Measurements from ENCODE around the gene LAMB1.

LAMB1 gene

GRCh38 chr7:108030516-108030915 is 27.6 kb upstream of the LAMB1 start:
- peaks cover 0 to 1% of the 10 kb centered on the region in 2 donors for H3K9me3 Mint-ChIP-seq
- peaks cover 5 to 13% of the 10 kb centered on the region in 2 donors for H3K4me1 Mint-ChIP-seq
- H3K4me3 Mint-ChIP-seq, result no peak overlapping the region
- H3K27ac Mint-ChIP-seq, result no peak overlapping the region
- DNase-seq (no peak), ATAC-seq (replicated peaks) (no peak)
- peaks cover 7 to 14% of the 10 kb centered on the region in 2 donors for H3K27me3 Mint-ChIP-seq
- no peaks in the 10 kb centered on the region for H3K36me3 Mint-ChIP-seq

GRCh38 chr7:108029034-108029433 is 26.1 kb upstream of the LAMB1 start:
- Mint-ChIP-seq H3K4me1 (peaks cover 5 to 13% of the 10 kb centered on the region in 2 donors), H3K27ac (no peak overlapping the region), H3K36me3 (no peaks in the 10 kb centered on the region), H3K4me3 (no peak overlapping the region), H3K27me3 (peaks cover 14% of the 10 kb centered on the region in 2 donors), H3K9me3 (peaks cover 0 to 1% of the 10 kb centered on the region in 2 donors)
- no peak for DNase-seq
- ATAC-seq (replicated peaks), result no peak

GRCh38 chr7:108028111-108028510 is 25.1 kb upstream of the LAMB1 start:
- no peak for DNase-seq
- Mint-ChIP-seq H3K4me3 (no peak overlapping the region), H3K27me3 (peaks cover 14% of the 10 kb centered on the region in 2 donors), H3K36me3 (no peaks in the 10 kb centered on the region), H3K27ac (no peak overlapping the region), H3K9me3 (peaks cover 0 to 1% of the 10 kb centered on the region in 2 donors), H3K4me1 (peaks cover 5 to 13% of the 10 kb centered on the region in 2 donors)
- no peak for ATAC-seq (replicated peaks)

GRCh38 chr7:108027239-108027638 is 24.3 kb upstream of the LAMB1 start:
- no peak for DNase-seq
- Mint-ChIP-seq H3K27ac (no peak overlapping the region), H3K9me3 (peaks cover 0 to 1% of the 10 kb centered on the region in 2 donors), H3K36me3 (no peaks in the 10 kb centered on the region), H3K27me3 (peaks cover 14% of the 10 kb centered on the region in 2 donors), H3K4me1 (peaks cover 5 to 13% of the 10 kb centered on the region in 2 donors), H3K4me3 (no peak overlapping the region)
- no peak for ATAC-seq (replicated peaks)

GRCh38 chr7:108026647-108027046 is 23.7 kb upstream of the LAMB1 start:
- no peaks in the 10 kb centered on the region for H3K36me3 Mint-ChIP-seq
- no peak for DNase-seq
- H3K27ac Mint-ChIP-seq, result no peak overlapping the region
- peaks cover 14% of the 10 kb centered on the region in 2 donors for H3K27me3 Mint-ChIP-seq
- peaks cover 5 to 13% of the 10 kb centered on the region in 2 donors for H3K4me1 Mint-ChIP-seq
- no peak for ATAC-seq (replicated peaks)
- no peak overlapping the region for H3K4me3 Mint-ChIP-seq
- H3K9me3 Mint-ChIP-seq, result peaks cover 0 to 1% of the 10 kb centered on the region in 2 donors

GRCh38 chr7:108026116-108026515 is 23.2 kb upstream of the LAMB1 start:
- no peak for DNase-seq
- no peak for ATAC-seq (replicated peaks)
- no peak overlapping the region for H3K4me3 Mint-ChIP-seq
- H3K27me3 Mint-ChIP-seq, result peaks cover 14% of the 10 kb centered on the region in 2 donors
- peaks cover 5 to 13% of the 10 kb centered on the region in 2 donors for H3K4me1 Mint-ChIP-seq
- H3K36me3 Mint-ChIP-seq, result no peaks in the 10 kb centered on the region
- no peak overlapping the region for H3K27ac Mint-ChIP-seq
- H3K9me3 Mint-ChIP-seq, result peaks cover 0 to 1% of the 10 kb centered on the region in 2 donors

GRCh38 chr7:108024538-108024937 is 21.6 kb upstream of the LAMB1 start:
- H3K27ac Mint-ChIP-seq, result no peak overlapping the region
- peaks cover 2 to 4% of the 10 kb centered on the region in 2 donors for H3K4me1 Mint-ChIP-seq
- DNase-seq, result no peak
- no peak for ATAC-seq (replicated peaks)
- H3K9me3 Mint-ChIP-seq, result peaks cover 0 to 1% of the 10 kb centered on the region in 2 donors
- H3K4me3 Mint-ChIP-seq, result no peak overlapping the region
- no peaks in the 10 kb centered on the region for H3K36me3 Mint-ChIP-seq
- peaks cover 16 to 17% of the 10 kb centered on the region in 2 donors for H3K27me3 Mint-ChIP-seq

GRCh38 chr7:108020585-108020984 is 17.6 kb upstream of the LAMB1 start:
- Mint-ChIP-seq H3K27ac (no peak overlapping the region), H3K4me3 (no peak overlapping the region), H3K27me3 (peaks cover 10 to 27% of the 10 kb centered on the region in 2 donors), H3K36me3 (no peaks in the 10 kb centered on the region), H3K4me1 (no peaks in the 10 kb centered on the region), H3K9me3 (no peaks in the 10 kb centered on the region)
- no peak for DNase-seq
- no peak for ATAC-seq (replicated peaks)

- Mint-ChIP-seq H3K9me3 (no peaks in the 10 kb centered on the region), H3K36me3 (no peaks in the 10 kb centered on the region), H3K4me1 (no peaks in the 10 kb centered on the region), H3K4me3 (no peak overlapping the region), H3K27me3 (peaks cover 10 to 20% of the 10 kb centered on the region in 2 donors), H3K27ac (no peak overlapping the region)
- DNase-seq (no peak), ATAC-seq (replicated peaks) (no peak)
Measured at GRCh38 chr7:108018668-108019067, 15.7 kb upstream of the LAMB1 start.

- H3K27me3 Mint-ChIP-seq, result peaks cover 10 to 20% of the 10 kb centered on the region in 2 donors
- ATAC-seq (replicated peaks) (no peak), DNase-seq (no peak)
- no peaks in the 10 kb centered on the region for H3K36me3 Mint-ChIP-seq
- no peak overlapping the region for H3K27ac Mint-ChIP-seq
- no peaks in the 10 kb centered on the region for H3K9me3 Mint-ChIP-seq
- H3K4me3 Mint-ChIP-seq, result no peak overlapping the region
- H3K4me1 Mint-ChIP-seq, result no peaks in the 10 kb centered on the region
Measured at GRCh38 chr7:108017776-108018151, 14.8 kb upstream of the LAMB1 start.

- Mint-ChIP-seq H3K27me3 (peaks cover 10 to 20% of the 10 kb centered on the region in 2 donors), H3K36me3 (no peaks in the 10 kb centered on the region), H3K4me3 (no peak overlapping the region), H3K9me3 (no peaks in the 10 kb centered on the region), H3K4me1 (no peaks in the 10 kb centered on the region), H3K27ac (no peak overlapping the region)
- no peak for DNase-seq
- ATAC-seq (replicated peaks), result peak; percentile 49 to 54
Measured at GRCh38 chr7:108016841-108017775, 14.1 kb upstream of the LAMB1 start.

GRCh38 chr7:108015740-108016139 is 12.8 kb upstream of the LAMB1 start:
- ATAC-seq (replicated peaks) (no peak), DNase-seq (no peak)
- Mint-ChIP-seq H3K36me3 (no peaks in the 10 kb centered on the region), H3K4me3 (no peak overlapping the region), H3K27me3 (peaks cover 9 to 20% of the 10 kb centered on the region in 2 donors), H3K9me3 (no peaks in the 10 kb centered on the region), H3K4me1 (peaks cover 0 to under 1% of the 10 kb centered on the region in 2 donors), H3K27ac (no peak overlapping the region)

GRCh38 chr7:108014747-108015682 is 12.1 kb upstream of the LAMB1 start:
- Mint-ChIP-seq H3K4me1 (peaks cover 3 to 7% of the 10 kb centered on the region in 2 donors), H3K36me3 (no peaks in the 10 kb centered on the region), H3K9me3 (no peaks in the 10 kb centered on the region), H3K27ac (no peak overlapping the region), H3K4me3 (no peak overlapping the region), H3K27me3 (peaks cover 7 to 22% of the 10 kb centered on the region in 2 donors)
- ATAC-seq (replicated peaks) (no peak), DNase-seq (no peak)

- no peak overlapping the region for H3K27ac Mint-ChIP-seq
- H3K4me3 Mint-ChIP-seq, result no peak overlapping the region
- ATAC-seq (replicated peaks) (no peak), DNase-seq (no peak)
- no peaks in the 10 kb centered on the region for H3K36me3 Mint-ChIP-seq
- no peaks in the 10 kb centered on the region for H3K9me3 Mint-ChIP-seq
- peaks cover 7 to 15% of the 10 kb centered on the region in 2 donors for H3K27me3 Mint-ChIP-seq
- peaks cover 3 to 8% of the 10 kb centered on the region in 2 donors for H3K4me1 Mint-ChIP-seq
Measured at GRCh38 chr7:108014215-108014614, 11.3 kb upstream of the LAMB1 start.
